Right hindlimb (tissue), 1 donor: ENCODE measurements around the gene SYNPO2L.
A peak's percentile ranks its signal among the peaks of the same experiment; 100 is the strongest.
"Not testable (repeated sequence)": the region's sequence is repeated elsewhere in the genome, so short reads cannot be mapped to it uniquely, and the experiment has no call there.

Experiments used
- DNase-seq: peaks from one replicate; pipeline ENCODE4 v3.0.0-alpha.2; 2018

Gene SYNPO2L

GRCh38 chr10:73655990-73656298 is at the start of gene SYNPO2L:
Gene SYNPO2L, minus strand, starts transcription at chr10:73656029. Its CDS starts 107 bp downstream, at chr10:73655922.
- peak; percentile 71 for DNase-seq

GRCh38 chr10:73703924-73704323 is 48.1 kb upstream of the SYNPO2L start:
- not testable (repeated sequence) for DNase-seq

- not testable (repeated sequence) for DNase-seq
Observed at GRCh38 chr10:73698819-73699218, 43.0 kb upstream of the SYNPO2L start.

- DNase-seq: not testable (repeated sequence)
Observed at GRCh38 chr10:73697675-73698159, 41.9 kb upstream of the SYNPO2L start, which contains the start of gene AGAP5. Gene AGAP5, minus strand, starts transcription at chr10:73698109. Its CDS starts 354 bp downstream, at chr10:73697755.

GRCh38 chr10:73695302-73695701 is 39.5 kb upstream of the SYNPO2L start:
- not testable (repeated sequence) for DNase-seq

GRCh38 chr10:73690755-73691154 is 34.9 kb upstream of the SYNPO2L start:
- DNase-seq: not testable (repeated sequence)

- not testable (repeated sequence) for DNase-seq
Observed at GRCh38 chr10:73689596-73689995, 33.8 kb upstream of the SYNPO2L start.

- not testable (repeated sequence) for DNase-seq
Observed at GRCh38 chr10:73687641-73688040, 31.8 kb upstream of the SYNPO2L start.

- not testable (repeated sequence) for DNase-seq
Observed at GRCh38 chr10:73674546-73674945, 18.7 kb upstream of the SYNPO2L start.

- DNase-seq: not testable (repeated sequence)
Observed at GRCh38 chr10:73668378-73668777, 12.5 kb upstream of the SYNPO2L start.

GRCh38 chr10:73666153-73666809 is 10.5 kb upstream of the SYNPO2L start:
- not testable (repeated sequence) for DNase-seq

GRCh38 chr10:73665581-73665980 is 9.8 kb upstream of the SYNPO2L start:
- not testable (repeated sequence) for DNase-seq

- not testable (repeated sequence) for DNase-seq
Observed at GRCh38 chr10:73664156-73665040, 8.6 kb upstream of the SYNPO2L start.

- not testable (repeated sequence) for DNase-seq
Observed at GRCh38 chr10:73663621-73664020, 7.8 kb upstream of the SYNPO2L start.

- DNase-seq: not testable (repeated sequence)
Observed at GRCh38 chr10:73662705-73663104, 6.9 kb upstream of the SYNPO2L start.

- no peak for DNase-seq
Observed at GRCh38 chr10:73655257-73655989, 406 bp downstream of the SYNPO2L start.

- no peak for DNase-seq
Observed at GRCh38 chr10:73653701-73654100, 2.1 kb downstream of the SYNPO2L start.

- no peak for DNase-seq
Observed at GRCh38 chr10:73653195-73653594, 2.6 kb downstream of the SYNPO2L start.

GRCh38 chr10:73650537-73651331 is 5.1 kb downstream of the SYNPO2L start:
- peak; percentile 75 for DNase-seq

GRCh38 chr10:73649876-73650536 is 5.8 kb downstream of the SYNPO2L start:
- no peak for DNase-seq
